OCI-LY1 (cell line): ENCODE results near the gene UBL3.

ENCODE experiments used
- CTCF ChIP-seq: fragments of 200-600 bp; sonication (generic), shearing (Covaris generic); IDR thresholded peaks from 2 replicates; pipeline ENCODE4 v1.5.1; 2017; ENCODE audit warnings: mild to moderate bottlenecking, antibody characterized with exemption, low read length, moderate library complexity, mixed read lengths
- EZH2 ChIP-seq: fragments of 200-600 bp; sonication (generic), shearing (Covaris generic); IDR thresholded peaks from 2 replicates; pipeline ENCODE4 v1.8.0; 2017; ENCODE audit warnings: borderline replicate concordance, mixed run types, mild to moderate bottlenecking, antibody characterized with exemption, low read length, moderate library complexity, mixed read lengths

- TF ChIP-seq EZH2: no peak
- TF ChIP-seq CTCF: no peak
Measured at GRCh38 chr13:29756506-29756905, 93.9 kb downstream of the UBL3 start.
